ENCODE results near the gene TRAF6.
"Not testable (repeated sequence)": the region's sequence is repeated elsewhere in the genome, so short reads cannot be mapped to it uniquely, and the experiment has no call there.

The TRAF6 gene

DNA sequence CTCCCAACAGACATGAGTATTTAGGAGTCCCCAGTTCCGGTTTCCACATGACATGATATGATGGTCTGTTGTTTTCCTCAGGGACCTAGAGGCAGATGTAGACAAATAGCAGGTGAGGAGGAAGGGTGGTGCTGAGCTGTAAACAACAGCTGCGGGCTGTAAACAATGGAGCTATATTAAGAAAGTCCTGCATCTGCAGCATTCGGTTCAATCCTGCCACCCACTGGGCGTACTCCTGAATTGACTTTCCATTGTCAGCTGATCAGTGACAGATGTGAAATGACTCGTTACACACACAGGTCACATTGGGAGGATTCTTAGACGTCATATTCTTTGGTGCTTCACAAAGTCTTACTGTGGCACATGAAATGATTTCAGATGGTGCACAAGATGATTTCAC, 30.9 kb upstream of the TRAF6 start:
- no peaks in the 10 kb centered on the region for H3K27me3 ChIP-seq (replicated peaks)
- no peak overlapping the region for H3K4me3 ChIP-seq (ENCODE audit: low read depth, low read length)
- no peak overlapping the region for H3K27ac ChIP-seq
- H3K36me3 ChIP-seq (replicated peaks) = no peaks in the 10 kb centered on the region
- DNase-seq = peak; percentile 77
- TF ChIP-seq, protein P1, sequence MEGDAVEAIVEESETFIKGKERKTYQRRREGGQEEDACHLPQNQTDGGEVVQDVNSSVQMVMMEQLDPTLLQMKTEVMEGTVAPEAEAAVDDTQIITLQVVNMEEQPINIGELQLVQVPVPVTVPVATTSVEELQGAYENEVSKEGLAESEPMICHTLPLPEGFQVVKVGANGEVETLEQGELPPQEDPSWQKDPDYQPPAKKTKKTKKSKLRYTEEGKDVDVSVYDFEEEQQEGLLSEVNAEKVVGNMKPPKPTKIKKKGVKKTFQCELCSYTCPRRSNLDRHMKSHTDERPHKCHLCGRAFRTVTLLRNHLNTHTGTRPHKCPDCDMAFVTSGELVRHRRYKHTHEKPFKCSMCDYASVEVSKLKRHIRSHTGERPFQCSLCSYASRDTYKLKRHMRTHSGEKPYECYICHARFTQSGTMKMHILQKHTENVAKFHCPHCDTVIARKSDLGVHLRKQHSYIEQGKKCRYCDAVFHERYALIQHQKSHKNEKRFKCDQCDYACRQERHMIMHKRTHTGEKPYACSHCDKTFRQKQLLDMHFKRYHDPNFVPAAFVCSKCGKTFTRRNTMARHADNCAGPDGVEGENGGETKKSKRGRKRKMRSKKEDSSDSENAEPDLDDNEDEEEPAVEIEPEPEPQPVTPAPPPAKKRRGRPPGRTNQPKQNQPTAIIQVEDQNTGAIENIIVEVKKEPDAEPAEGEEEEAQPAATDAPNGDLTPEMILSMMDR (IDR thresholded peaks at IDR 0.05; ENCODE audit: low read depth, low read length, missing control alignments) = peak; percentile 65
- in situ Hi-C loops (cut with HindIII; ENCODE audit: low pct_ligation_motif_present, low sequenced_read_pairs) = no loop called here

DNA sequence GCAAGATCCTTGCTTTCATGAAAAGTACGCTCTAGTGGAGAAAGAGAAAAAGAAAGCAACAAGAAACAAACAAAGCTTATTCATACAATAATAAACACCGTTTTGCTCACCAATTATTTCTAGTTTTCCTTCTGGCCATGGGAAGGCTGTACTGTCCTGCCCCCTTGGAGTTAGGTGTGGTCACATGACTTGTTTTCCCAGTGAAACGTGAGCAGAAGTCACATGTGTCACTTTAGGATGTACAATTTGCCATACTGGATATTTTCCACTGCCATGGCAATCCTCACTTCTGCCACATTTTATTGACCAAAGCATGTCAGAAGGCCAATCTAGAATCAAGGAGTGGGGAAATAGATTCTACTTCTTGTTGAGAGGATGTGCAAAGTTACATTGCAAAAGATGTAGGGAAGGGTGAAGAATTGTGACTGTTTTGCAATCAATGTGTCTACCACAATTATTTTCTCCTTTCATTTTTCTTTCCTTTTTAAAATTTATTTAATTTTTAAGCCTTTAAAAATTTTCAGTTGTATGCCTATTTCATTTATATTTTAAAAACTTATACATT, 24.3 kb upstream of the TRAF6 start:
- no peaks in the 10 kb centered on the region for H3K27me3 ChIP-seq (replicated peaks)
- DNase-seq = no peak
- TF ChIP-seq, protein P1 (IDR thresholded peaks at IDR 0.05; ENCODE audit: low read depth, low read length, missing control alignments) = no peak
- in situ Hi-C loops (cut with HindIII; ENCODE audit: low pct_ligation_motif_present, low sequenced_read_pairs) = no loop called here
- no peak overlapping the region for H3K27ac ChIP-seq
- H3K4me3 ChIP-seq (ENCODE audit: low read depth, low read length) = no peak overlapping the region
- no peaks in the 10 kb centered on the region for H3K36me3 ChIP-seq (replicated peaks)

DNA sequence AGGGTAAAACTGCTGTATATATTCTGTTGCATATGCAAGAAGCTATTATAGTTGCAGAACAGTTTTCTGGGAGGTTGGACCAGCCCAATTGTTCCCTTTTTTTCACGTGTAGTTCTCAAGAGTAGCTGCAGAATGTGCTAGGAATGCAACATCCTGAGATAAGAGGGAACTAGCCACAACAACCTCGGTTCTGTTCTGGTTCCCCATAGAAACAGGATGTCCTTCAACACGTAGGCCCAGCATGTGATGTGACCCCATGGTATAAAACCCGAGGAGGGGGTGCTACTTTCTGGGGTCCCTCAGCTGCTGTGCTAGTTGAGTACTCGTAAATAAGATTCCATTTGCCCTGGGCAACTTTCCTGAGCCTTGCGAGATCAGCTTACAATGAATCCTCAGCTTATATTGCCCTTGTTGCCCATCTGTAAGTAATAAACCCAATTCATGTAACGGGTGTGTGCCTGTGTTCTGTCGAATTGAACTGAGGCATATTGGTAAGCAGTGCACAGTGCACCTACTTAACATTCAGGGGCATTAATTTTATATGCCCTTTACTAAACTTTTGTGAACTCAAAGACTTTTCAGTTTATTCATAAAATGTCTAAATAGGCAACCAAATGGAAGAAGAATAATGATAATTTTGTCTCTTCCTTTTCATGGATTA, 23.0 kb upstream of the TRAF6 start:
- Histone ChIP-seq H3K4me3 (ENCODE audit: low read depth, low read length) (no peak overlapping the region), H3K27me3 (replicated peaks) (no peaks in the 10 kb centered on the region), H3K36me3 (replicated peaks) (no peaks in the 10 kb centered on the region), H3K27ac (no peak overlapping the region)
- in situ Hi-C loops (cut with HindIII; ENCODE audit: low pct_ligation_motif_present, low sequenced_read_pairs) = no loop called here
- DNase-seq = peak; percentile 55
- TF ChIP-seq, protein P1 (IDR thresholded peaks at IDR 0.05; ENCODE audit: low read depth, low read length, missing control alignments) = no peak

DNA sequence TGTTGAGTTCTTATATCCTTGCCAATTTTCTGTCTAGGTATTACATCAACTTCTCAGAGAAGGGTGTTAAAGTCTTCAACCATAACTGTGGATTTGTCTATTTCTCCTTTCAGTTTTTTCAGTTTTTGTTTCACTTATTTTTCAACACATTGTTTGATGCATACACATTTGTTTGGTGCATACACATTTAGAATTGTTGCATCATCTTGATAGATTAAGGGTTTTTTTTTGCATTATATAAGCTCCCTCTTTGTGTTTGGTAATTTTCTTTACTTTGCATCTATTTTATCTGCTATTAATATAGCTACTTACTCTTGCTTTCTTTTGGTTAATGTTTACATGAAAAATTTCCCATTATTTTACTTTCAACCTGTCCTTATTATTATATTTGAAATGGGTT, 20.8 kb upstream of the TRAF6 start:
- Histone ChIP-seq H3K27ac (no peak overlapping the region), H3K36me3 (replicated peaks) (no peaks in the 10 kb centered on the region), H3K4me3 (ENCODE audit: low read depth, low read length) (no peak overlapping the region), H3K27me3 (replicated peaks) (no peaks in the 10 kb centered on the region)
- in situ Hi-C loops (cut with HindIII; ENCODE audit: low pct_ligation_motif_present, low sequenced_read_pairs) = no loop called here
- TF ChIP-seq, protein P1 (IDR thresholded peaks at IDR 0.05; ENCODE audit: low read depth, low read length, missing control alignments) = no peak
- DNase-seq = no peak

DNA sequence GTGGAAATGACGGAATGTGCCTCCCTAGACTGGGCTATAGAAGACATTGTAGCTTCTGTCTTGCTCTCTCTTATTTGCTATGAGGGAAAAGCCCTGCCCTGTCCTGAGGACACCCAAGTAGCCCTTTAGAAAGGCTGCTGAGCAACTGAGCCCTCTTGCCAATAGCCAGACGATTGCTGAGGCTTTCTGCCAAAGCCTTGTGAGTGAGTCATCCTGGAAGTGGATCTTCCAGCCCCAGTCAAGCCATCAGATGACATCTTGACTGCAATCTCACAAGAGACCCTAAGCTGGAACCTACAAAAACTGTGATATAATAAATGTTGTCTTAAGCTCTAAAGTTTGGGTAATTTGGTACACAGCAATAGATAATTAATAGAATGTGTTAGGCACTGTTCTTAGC, 3.9 kb upstream of the TRAF6 start:
- H3K36me3 ChIP-seq (replicated peaks) = no peaks in the 10 kb centered on the region
- H3K27ac ChIP-seq = no peak overlapping the region
- no peak overlapping the region for H3K4me3 ChIP-seq (ENCODE audit: low read depth, low read length)
- H3K27me3 ChIP-seq (replicated peaks) = no peaks in the 10 kb centered on the region
- in situ Hi-C loops (cut with HindIII; ENCODE audit: low pct_ligation_motif_present, low sequenced_read_pairs) = no loop called here
- no peak for DNase-seq
- TF ChIP-seq, protein P1 (IDR thresholded peaks at IDR 0.05; ENCODE audit: low read depth, low read length, missing control alignments) = no peak

DNA sequence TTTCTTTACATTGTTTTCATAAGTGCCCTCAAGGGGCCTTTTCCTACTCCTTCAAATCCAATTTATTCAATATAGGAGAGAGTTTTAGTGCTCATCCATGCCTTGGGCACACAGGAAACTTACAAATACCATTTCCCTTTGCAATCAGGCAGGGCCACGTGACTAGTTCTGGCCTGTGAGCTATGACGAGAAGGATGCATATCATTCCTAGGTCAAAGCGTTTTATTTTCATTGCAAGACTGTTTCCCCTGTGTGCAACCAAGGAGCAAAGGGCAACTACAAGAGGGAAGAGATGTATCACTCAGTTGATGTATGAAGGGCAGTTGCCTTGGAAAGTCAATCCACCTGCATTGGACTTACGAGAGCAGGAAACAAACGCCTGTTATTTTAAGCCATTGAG, 1.9 kb upstream of the TRAF6 start:
- TF ChIP-seq, protein P1 (IDR thresholded peaks at IDR 0.05; ENCODE audit: low read depth, low read length, missing control alignments) = no peak
- Histone ChIP-seq H3K27ac (no peak overlapping the region), H3K27me3 (replicated peaks) (no peaks in the 10 kb centered on the region), H3K4me3 (ENCODE audit: low read depth, low read length) (no peak overlapping the region), H3K36me3 (replicated peaks) (no peaks in the 10 kb centered on the region)
- peak; percentile 34 for DNase-seq
- in situ Hi-C loops (cut with HindIII; ENCODE audit: low pct_ligation_motif_present, low sequenced_read_pairs) = no loop called here

DNA sequence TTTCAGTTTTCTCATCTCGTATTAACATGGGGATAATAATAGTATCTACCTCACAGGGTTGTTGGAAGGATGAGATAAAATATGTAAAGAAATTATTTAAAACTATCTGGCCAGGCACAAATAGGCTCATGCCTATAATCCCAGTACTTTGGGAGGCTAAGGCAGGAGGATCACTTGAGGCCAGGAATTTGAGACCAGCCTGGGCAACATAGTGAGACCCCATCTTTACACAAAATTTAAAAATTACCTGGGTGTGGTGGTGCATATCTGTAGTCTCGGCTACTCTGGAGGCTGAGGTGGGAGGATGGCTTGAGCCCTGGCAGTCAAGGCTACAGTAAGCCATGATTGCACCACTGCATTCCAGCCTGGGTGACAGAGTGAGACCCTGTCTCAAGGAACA, 990 bp upstream of the TRAF6 start:
- H3K4me3 ChIP-seq (ENCODE audit: low read depth, low read length); H3K36me3 ChIP-seq (replicated peaks); H3K27me3 ChIP-seq (replicated peaks); DNase-seq; in situ Hi-C loops (cut with HindIII; ENCODE audit: low pct_ligation_motif_present, low sequenced_read_pairs); H3K27ac ChIP-seq: not testable (repeated sequence)

All from brain microvascular endothelial cell (primary cell).